MCF 10A (cell line): ENCODE data around the gene PTPN3. TPM values are rescaled to one million over a fixed set of nuclear protein-coding genes. Genes with fewer than 3 reads are reported as not detected.

Experiments used
- BruUV-seq: library from RNA; stranded (reverse); fragments of 400-500 nt; replicated peaks from 2 replicates; lab custom pipeline; 2021; lab: Mats Ljungman, UMichigan
- CTCF ChIA-PET: fragments of 300-600 bp; sonication (Branson Sonifier 250); formaldehyde crosslinking; extraction: SDS; loops from one replicate; lab custom pipeline; 2021; ENCODE audit warnings: antibody characterized with exemption, inconsistent platforms; lab: Yijun Ruan, JAX
- POLR2A ChIA-PET: fragments of 300-600, 350-650 bp; sonication (Branson Sonifier 250); formaldehyde crosslinking; extraction: SDS; loops from one replicate; lab custom pipeline; 2020; ENCODE audit warnings: antibody characterized with exemption, inconsistent platforms; lab: Yijun Ruan, JAX
- DNase-seq: peaks from one replicate; pipeline ENCODE4 v3.0.0-alpha.2; 2018; ENCODE audit not compliant: unreplicated experiment
- H3K27ac Mint-ChIP-seq: one replicate; pipeline ENCODE4 v1.8.0; 2022; ENCODE audit warnings: mild to moderate bottlenecking, low read depth, mixed read lengths; ENCODE audit not compliant: unreplicated experiment
- H3K27me3 Mint-ChIP-seq: one replicate; pipeline ENCODE4 v1.8.0; 2022; ENCODE audit warnings: mixed read lengths; ENCODE audit not compliant: insufficient read depth, unreplicated experiment
- H3K36me3 Mint-ChIP-seq: one replicate; pipeline ENCODE4 v1.8.0; 2022; ENCODE audit warnings: mild to moderate bottlenecking, moderate library complexity, mixed read lengths; ENCODE audit not compliant: insufficient read depth, unreplicated experiment
- H3K4me1 Mint-ChIP-seq: one replicate; pipeline ENCODE4 v1.8.0; 2022; ENCODE audit warnings: mixed read lengths; ENCODE audit not compliant: insufficient read depth, unreplicated experiment
- H3K4me3 Mint-ChIP-seq: one replicate; pipeline ENCODE4 v1.8.0; 2022; ENCODE audit warnings: mild to moderate bottlenecking, moderate library complexity, mixed read lengths; ENCODE audit not compliant: unreplicated experiment
- H3K9me3 Mint-ChIP-seq: one replicate; pipeline ENCODE4 v1.8.0; 2022; ENCODE audit warnings: mixed read lengths; ENCODE audit not compliant: unreplicated experiment
- intact Hi-C: fragments of 100-400 bp; cut with micrococcal nuclease; formaldehyde crosslinking; loops from 2 replicates; pipeline ENCODE4 v1.14.1; 2022
- total RNA-seq: library from RNA; stranded (reverse); gene quantifications from 2 replicates; pipeline ENCODE4 v1.2.3, GENCODE V29; 2022
- TF ChIP-seq, protein P1 (sequence below): fragments of 200-600 bp; IDR thresholded peaks from one replicate; pipeline ENCODE4 v1.8.0; 2022; ENCODE audit warnings: antibody characterized with exemption, mild to moderate bottlenecking; ENCODE audit not compliant: unreplicated experiment

The PTPN3 gene
- total RNA-seq, 1 experiment from 2014 or later, result 6.9 TPM

- ChIA-PET POLR2A (interaction anchor here (0.9 to 1.0 kb wide), 2 partner anchors 21 to 33 kb away, joined by 3 read pairs; no protein-coding TSS in a partner anchor), CTCF (interaction anchor here (0.7 to 4.0 kb wide), 8 partner anchors 8 to 342 kb away, joined by 3 to 32 read pairs (median 3); no protein-coding TSS in a partner anchor)
- TF ChIP-seq, protein P1, sequence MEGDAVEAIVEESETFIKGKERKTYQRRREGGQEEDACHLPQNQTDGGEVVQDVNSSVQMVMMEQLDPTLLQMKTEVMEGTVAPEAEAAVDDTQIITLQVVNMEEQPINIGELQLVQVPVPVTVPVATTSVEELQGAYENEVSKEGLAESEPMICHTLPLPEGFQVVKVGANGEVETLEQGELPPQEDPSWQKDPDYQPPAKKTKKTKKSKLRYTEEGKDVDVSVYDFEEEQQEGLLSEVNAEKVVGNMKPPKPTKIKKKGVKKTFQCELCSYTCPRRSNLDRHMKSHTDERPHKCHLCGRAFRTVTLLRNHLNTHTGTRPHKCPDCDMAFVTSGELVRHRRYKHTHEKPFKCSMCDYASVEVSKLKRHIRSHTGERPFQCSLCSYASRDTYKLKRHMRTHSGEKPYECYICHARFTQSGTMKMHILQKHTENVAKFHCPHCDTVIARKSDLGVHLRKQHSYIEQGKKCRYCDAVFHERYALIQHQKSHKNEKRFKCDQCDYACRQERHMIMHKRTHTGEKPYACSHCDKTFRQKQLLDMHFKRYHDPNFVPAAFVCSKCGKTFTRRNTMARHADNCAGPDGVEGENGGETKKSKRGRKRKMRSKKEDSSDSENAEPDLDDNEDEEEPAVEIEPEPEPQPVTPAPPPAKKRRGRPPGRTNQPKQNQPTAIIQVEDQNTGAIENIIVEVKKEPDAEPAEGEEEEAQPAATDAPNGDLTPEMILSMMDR, result no peak
- DNase-seq, result no peak
- Mint-ChIP-seq H3K27me3 (no peaks in the 10 kb centered on the region), H3K4me1 (peaks cover 36% of the 10 kb centered on the region), H3K9me3 (no peaks in the 10 kb centered on the region), H3K27ac (no peak overlapping the region), H3K36me3 (no peaks in the 10 kb centered on the region), H3K4me3 (no peak overlapping the region)
- intact Hi-C loops, result no loop called here
- BruUV-seq, result no TSS peak
These were observed 22.6 kb downstream of the PTPN3 start for GRCh38 chr9:109475526-109475925.

DNA sequence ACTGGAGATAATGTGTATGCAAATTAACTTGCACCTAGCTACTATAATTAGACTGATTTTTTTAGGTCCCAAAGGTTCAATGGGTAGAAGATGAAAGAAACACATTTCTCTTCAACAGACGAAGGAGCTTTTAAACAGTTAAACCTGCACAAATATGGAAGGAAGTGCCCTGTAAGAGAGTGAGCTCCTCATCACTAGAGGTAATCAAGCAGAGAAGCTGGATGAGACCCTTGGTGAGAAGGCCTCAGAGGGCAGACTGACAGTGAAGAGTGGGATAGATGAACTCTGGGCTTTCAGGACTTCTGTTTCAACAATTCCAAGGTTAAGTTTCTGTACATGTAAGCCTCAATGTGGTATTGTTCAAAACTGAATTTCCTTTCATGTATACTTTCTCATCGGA lies 23.2 kb downstream of the PTPN3 start:
- H3K4me1 Mint-ChIP-seq, result peaks cover 39% of the 10 kb centered on the region
- no TSS peak for BruUV-seq
- no peaks in the 10 kb centered on the region for H3K9me3 Mint-ChIP-seq
- POLR2A ChIA-PET, result interaction anchor here (0.9 to 1.0 kb wide), 3 partner anchors 21 to 33 kb away, joined by 3 to 5 read pairs (median 3); no protein-coding TSS in a partner anchor
- intact Hi-C loops, result no loop called here
- no peaks in the 10 kb centered on the region for H3K36me3 Mint-ChIP-seq
- no peak for DNase-seq
- TF ChIP-seq, protein P1, result no peak
- CTCF ChIA-PET, result interaction anchor here (0.7 to 4.0 kb wide), 7 partner anchors 8 to 343 kb away, joined by 3 to 32 read pairs (median 3); no protein-coding TSS in a partner anchor
- no peaks in the 10 kb centered on the region for H3K27me3 Mint-ChIP-seq
- no peak overlapping the region for H3K27ac Mint-ChIP-seq
- no peak overlapping the region for H3K4me3 Mint-ChIP-seq

- Mint-ChIP-seq H3K4me1 (peaks cover 42% of the 10 kb centered on the region), H3K36me3 (no peaks in the 10 kb centered on the region), H3K27me3 (no peaks in the 10 kb centered on the region), H3K9me3 (no peaks in the 10 kb centered on the region), H3K4me3 (no peak overlapping the region), H3K27ac (peak overlapping the region; percentile 19)
- CTCF ChIA-PET, result interaction anchor here (1.2 to 4.0 kb wide), 2 partner anchors 9 to 33 kb away, joined by 3 to 32 read pairs; no protein-coding TSS in a partner anchor
- no TSS peak for BruUV-seq
- DNase-seq, result no peak
- intact Hi-C loops, result no loop called here
- TF ChIP-seq, protein P1, result no peak
- POLR2A ChIA-PET, result interaction anchor here (1.0 kb wide), 1 partner anchor 22 kb away, joined by 3 read pairs; no protein-coding TSS in a partner anchor
These were observed 23.9 kb downstream of the PTPN3 start for GRCh38 chr9:109474170-109474569.

DNA sequence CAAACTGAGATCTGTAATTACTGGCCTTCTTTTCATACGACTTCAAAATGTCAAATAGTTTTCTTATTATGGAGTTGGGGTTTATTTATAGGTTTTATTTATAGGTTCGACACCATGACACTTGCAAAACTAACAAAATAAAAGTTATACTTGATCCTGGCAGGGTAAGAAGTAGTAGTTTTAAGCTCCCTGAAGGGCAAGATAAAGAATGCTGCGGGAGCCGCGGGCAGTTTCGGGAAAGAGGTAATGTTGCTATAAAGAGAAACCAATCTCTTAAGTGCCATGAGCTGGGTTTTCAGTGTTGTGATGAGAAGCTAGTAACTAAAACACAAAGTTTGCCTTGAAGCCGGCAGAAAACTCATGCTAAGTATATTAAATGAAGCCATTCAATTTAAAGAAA lies 24.8 kb downstream of the PTPN3 start:
- H3K9me3 Mint-ChIP-seq, result no peaks in the 10 kb centered on the region
- H3K36me3 Mint-ChIP-seq, result no peaks in the 10 kb centered on the region
- no peak overlapping the region for H3K27ac Mint-ChIP-seq
- peaks cover 39% of the 10 kb centered on the region for H3K4me1 Mint-ChIP-seq
- BruUV-seq, result no TSS peak
- H3K4me3 Mint-ChIP-seq, result no peak overlapping the region
- ChIA-PET POLR2A (no interaction called here), CTCF (interaction anchor here (4.0 kb wide), 1 partner anchor 32 kb away, joined by 32 read pairs; no protein-coding TSS in a partner anchor)
- DNase-seq, result no peak
- H3K27me3 Mint-ChIP-seq, result no peaks in the 10 kb centered on the region
- intact Hi-C loops, result no loop called here
- TF ChIP-seq, protein P1, result no peak
